Upper lobe of right lung (tissue), 1 donor: ENCODE measurements around the gene PLPPR4. TPM values are rescaled to one million over a fixed set of nuclear protein-coding genes. Genes with fewer than 3 reads are reported as not detected.

Experiments used
- ATAC-seq: fragments of 200-7000 bp; cut with Tn5 transposase; one replicate; pipeline ENCODE4 v1.9.1; 2020; ENCODE audit warnings: mild to moderate bottlenecking, moderate library complexity
- DNase-seq: peaks from one replicate; pipeline ENCODE4 v3.0.0-alpha.2; 2020
- H3K27ac ChIP-seq: fragments of 200-600 bp; one replicate; pipeline ENCODE4 v1.8.0; 2022
- H3K27me3 ChIP-seq: fragments of 200-600 bp; one replicate; pipeline ENCODE4 v1.8.0; 2022; ENCODE audit warnings: mild to moderate bottlenecking
- H3K36me3 ChIP-seq: fragments of 200-600 bp; one replicate; pipeline ENCODE4 v1.8.0; 2022
- H3K4me1 ChIP-seq: fragments of 200-600 bp; one replicate; pipeline ENCODE4 v1.8.0; 2022
- H3K4me3 ChIP-seq: fragments of 200-600 bp; one replicate; pipeline ENCODE4 v1.8.0; 2022; ENCODE audit warnings: mild to moderate bottlenecking
- H3K9me3 ChIP-seq: fragments of 200-600 bp; one replicate; pipeline ENCODE4 v1.8.0; 2022
- CTCF ChIP-seq: fragments of 200-600 bp; IDR thresholded peaks from one replicate; pipeline ENCODE4 v1.8.0; 2022; ENCODE audit warnings: antibody characterized with exemption
- intact Hi-C: fragments of 100-400 bp; cut with DNase I; formaldehyde crosslinking; loops from one replicate; pipeline ENCODE4 v1.11.0; 2022
- total RNA-seq: library from RNA; stranded (reverse); fragmentation: NEBNext Ultra II Directional; extraction: Animal tissue kit (Norgen Biotek cat#: 25700); gene quantifications from one replicate; pipeline ENCODE4 v1.2.1, GENCODE V29; 2021
- donor health status: DM: no; HTN: yes; CAD: no; lungs with severe emphysema.

PLPPR4 gene
- total RNA-seq, 1 donor from 2014 or later, result 3.0 TPM

- intact Hi-C loops, result no loop called here
- DNase-seq (no peak), ATAC-seq (no peak)
- TF ChIP-seq CTCF, result no peak
- Histone ChIP-seq H3K4me1 (no peaks in the 10 kb centered on the region), H3K9me3 (no peaks in the 10 kb centered on the region), H3K36me3 (no peaks in the 10 kb centered on the region), H3K27me3 (no peaks in the 10 kb centered on the region), H3K27ac (no peak overlapping the region), H3K4me3 (no peak overlapping the region)
These were observed 30.8 kb upstream of the PLPPR4 start for GRCh38 chr1:99233446-99233845.

GRCh38 chr1:99236756-99237155 is 27.5 kb upstream of the PLPPR4 start:
- Histone ChIP-seq H3K36me3 (no peaks in the 10 kb centered on the region), H3K4me1 (no peaks in the 10 kb centered on the region), H3K27me3 (no peaks in the 10 kb centered on the region), H3K27ac (no peak overlapping the region), H3K4me3 (no peak overlapping the region), H3K9me3 (no peaks in the 10 kb centered on the region)
- intact Hi-C loops, result no loop called here
- DNase-seq (no peak), ATAC-seq (no peak)
- TF ChIP-seq CTCF, result no peak

- H3K9me3 ChIP-seq, result no peaks in the 10 kb centered on the region
- no peak overlapping the region for H3K4me3 ChIP-seq
- no peak overlapping the region for H3K27ac ChIP-seq
- TF ChIP-seq CTCF, result no peak
- intact Hi-C loops, result no loop called here
- no peaks in the 10 kb centered on the region for H3K4me1 ChIP-seq
- no peak for DNase-seq
- H3K27me3 ChIP-seq, result no peaks in the 10 kb centered on the region
- no peaks in the 10 kb centered on the region for H3K36me3 ChIP-seq
- ATAC-seq, result no peak
These were observed 24.6 kb upstream of the PLPPR4 start for GRCh38 chr1:99239690-99240089.

GRCh38 chr1:99240621-99241020 is 23.7 kb upstream of the PLPPR4 start:
- ATAC-seq (no peak), DNase-seq (no peak)
- Histone ChIP-seq H3K4me3 (no peak overlapping the region), H3K27ac (no peak overlapping the region), H3K4me1 (no peaks in the 10 kb centered on the region), H3K9me3 (no peaks in the 10 kb centered on the region), H3K36me3 (no peaks in the 10 kb centered on the region), H3K27me3 (no peaks in the 10 kb centered on the region)
- no peak for TF ChIP-seq CTCF
- intact Hi-C loops, result no loop called here

GRCh38 chr1:99246152-99246551 is 18.1 kb upstream of the PLPPR4 start:
- no peaks in the 10 kb centered on the region for H3K36me3 ChIP-seq
- H3K9me3 ChIP-seq, result no peaks in the 10 kb centered on the region
- DNase-seq (no peak), ATAC-seq (no peak)
- no peak for TF ChIP-seq CTCF
- no peaks in the 10 kb centered on the region for H3K4me1 ChIP-seq
- H3K27me3 ChIP-seq, result no peaks in the 10 kb centered on the region
- intact Hi-C loops, result no loop called here
- H3K4me3 ChIP-seq, result no peak overlapping the region
- no peak overlapping the region for H3K27ac ChIP-seq

- intact Hi-C loops, result no loop called here
- TF ChIP-seq CTCF, result no peak
- no peak for DNase-seq
- no peaks in the 10 kb centered on the region for H3K4me1 ChIP-seq
- H3K9me3 ChIP-seq, result no peaks in the 10 kb centered on the region
- no peak overlapping the region for H3K4me3 ChIP-seq
- no peak for ATAC-seq
- no peak overlapping the region for H3K27ac ChIP-seq
- H3K27me3 ChIP-seq, result no peaks in the 10 kb centered on the region
- H3K36me3 ChIP-seq, result no peaks in the 10 kb centered on the region
These were observed 17.1 kb upstream of the PLPPR4 start for GRCh38 chr1:99247199-99247598.
